Measurements from ENCODE around the gene MAPRE3. TPM values are rescaled to one million over a fixed set of nuclear protein-coding genes. Genes with fewer than 3 reads are reported as not detected.

MAPRE3 gene
- total RNA-seq, 1 experiment from 2014 or later, result 11.6 TPM

GRCh38 chr2:27070653-27071276 is 100.3 kb downstream of the MAPRE3 start:
- Histone ChIP-seq H3K27ac (ENCODE audit: low read length) (peak overlapping the region; percentile 93), H3K9me3 (ENCODE audit: control insufficient read depth, insufficient read depth, low read depth, low read length) (no peaks in the 10 kb centered on the region), H3K4me1 (ENCODE audit: control insufficient read depth, insufficient read depth, low read length) (peaks cover 15% of the 10 kb centered on the region), H3K36me3 (ENCODE audit: control insufficient read depth, insufficient read depth, low read length) (no peaks in the 10 kb centered on the region), H3K27me3 (ENCODE audit: control insufficient read depth, insufficient read depth, low read length) (no peaks in the 10 kb centered on the region), H3K4me3 (ENCODE audit: low read depth in 2 of 2, low read length in 2 of 2) (peak overlapping the region; percentile 98 to 100)
- in situ Hi-C loops (cut with HindIII; ENCODE audit: low pct_unique_long_range_greater_than_20kb, low sequenced_read_pairs) (no loop called here), intact Hi-C loops (cut with micrococcal nuclease; ENCODE audit: unreplicated experiment) (no loop called here)
- BruUV-seq (replicated peaks), result TSS peak; percentile 73
- TF ChIP-seq SIN3A (IDR thresholded peaks at IDR 0.05; ENCODE audit: borderline replicate concordance, insufficient read depth, low read depth, low read length), result no peak
- TF ChIP-seq CTCF (IDR thresholded peaks at IDR 0.05), result no peak
- no peak; the same call in 1 of the 2 replicates for TF ChIP-seq TCF7L2 (IDR thresholded peaks at IDR 0.05; ENCODE audit: low read depth, low read length)
- no peak for TF ChIP-seq REST (IDR thresholded peaks at IDR 0.05; ENCODE audit: insufficient read depth in 1 of 2, low read depth in 2 of 2, low read length in 1 of 2)
- TF ChIP-seq POLR2AphosphoS5 (IDR thresholded peaks at IDR 0.05; ENCODE audit: low read depth, low read length), result no peak
- no peak for DNase-seq (ENCODE audit: low read depth, low spot score)
- peak; percentile 1; the same call in 1 of the 2 replicates for ATAC-seq
- ChIA-PET POLR2A (interaction anchor here (0.8 to 1.8 kb wide), 2 partner anchors 16 to 20 kb away, joined by 3 to 6 read pairs; no protein-coding TSS in a partner anchor), CTCF (interaction anchor here (0.7 kb wide), 1 partner anchor 11 kb away, joined by 3 read pairs; no protein-coding TSS in a partner anchor)

- no peak for TF ChIP-seq CTCF (IDR thresholded peaks at IDR 0.05)
- TF ChIP-seq SIN3A (IDR thresholded peaks at IDR 0.05; ENCODE audit: borderline replicate concordance, insufficient read depth, low read depth, low read length), result peak; percentile 82; the same call in 1 of the 2 replicates
- no peak for TF ChIP-seq REST (IDR thresholded peaks at IDR 0.05; ENCODE audit: insufficient read depth in 1 of 2, low read depth in 2 of 2, low read length in 1 of 2)
- peak; percentile 92 for TF ChIP-seq POLR2AphosphoS5 (IDR thresholded peaks at IDR 0.05; ENCODE audit: low read depth, low read length)
- TF ChIP-seq TCF7L2 (IDR thresholded peaks at IDR 0.05; ENCODE audit: low read depth, low read length), result peak; percentile 19; the same call in 1 of the 2 replicates
- intact Hi-C loops (cut with micrococcal nuclease; ENCODE audit: unreplicated experiment), result no loop called here
- ATAC-seq (peak; percentile 99), DNase-seq (ENCODE audit: low read depth, low spot score) (peak; percentile 54)
- BruUV-seq (replicated peaks), result no TSS peak
- CTCF ChIA-PET, result interaction anchor here (0.8 kb wide), 1 partner anchor 10 kb away, joined by 6 read pairs; no protein-coding TSS in a partner anchor
- Histone ChIP-seq H3K27me3 (ENCODE audit: control insufficient read depth, insufficient read depth, low read length) (no peaks in the 10 kb centered on the region), H3K36me3 (ENCODE audit: control insufficient read depth, insufficient read depth, low read length) (no peaks in the 10 kb centered on the region), H3K9me3 (ENCODE audit: control insufficient read depth, insufficient read depth, low read depth, low read length) (no peaks in the 10 kb centered on the region), H3K27ac (ENCODE audit: low read length) (peak within 1 kb of the TSS; percentile 93), H3K4me1 (ENCODE audit: control insufficient read depth, insufficient read depth, low read length) (peaks cover 15% of the 10 kb centered on the region), H3K4me3 (ENCODE audit: low read depth in 2 of 2, low read length in 2 of 2) (peak within 1 kb of the TSS; percentile 98 to 100)
- POLR2A ChIA-PET, result interaction anchor here (0.5 to 1.8 kb wide), 3 partner anchors 16 to 153 kb away, joined by 3 to 16 read pairs (median 6); no protein-coding TSS in a partner anchor
- in situ Hi-C loops (cut with HindIII; ENCODE audit: low pct_unique_long_range_greater_than_20kb, low sequenced_read_pairs), result no loop called here
These were observed 101.0 kb downstream of the MAPRE3 start, which contains the start of gene OST4 for GRCh38 chr2:27071277-27071989. OST4 (minus strand) TSS chr2:27071654.
